ENCODE data around the gene MRNIP.
"Not testable (repeated sequence)": the region's sequence is repeated elsewhere in the genome, so short reads cannot be mapped to it uniquely, and the experiment has no call there.

MRNIP gene

DNA sequence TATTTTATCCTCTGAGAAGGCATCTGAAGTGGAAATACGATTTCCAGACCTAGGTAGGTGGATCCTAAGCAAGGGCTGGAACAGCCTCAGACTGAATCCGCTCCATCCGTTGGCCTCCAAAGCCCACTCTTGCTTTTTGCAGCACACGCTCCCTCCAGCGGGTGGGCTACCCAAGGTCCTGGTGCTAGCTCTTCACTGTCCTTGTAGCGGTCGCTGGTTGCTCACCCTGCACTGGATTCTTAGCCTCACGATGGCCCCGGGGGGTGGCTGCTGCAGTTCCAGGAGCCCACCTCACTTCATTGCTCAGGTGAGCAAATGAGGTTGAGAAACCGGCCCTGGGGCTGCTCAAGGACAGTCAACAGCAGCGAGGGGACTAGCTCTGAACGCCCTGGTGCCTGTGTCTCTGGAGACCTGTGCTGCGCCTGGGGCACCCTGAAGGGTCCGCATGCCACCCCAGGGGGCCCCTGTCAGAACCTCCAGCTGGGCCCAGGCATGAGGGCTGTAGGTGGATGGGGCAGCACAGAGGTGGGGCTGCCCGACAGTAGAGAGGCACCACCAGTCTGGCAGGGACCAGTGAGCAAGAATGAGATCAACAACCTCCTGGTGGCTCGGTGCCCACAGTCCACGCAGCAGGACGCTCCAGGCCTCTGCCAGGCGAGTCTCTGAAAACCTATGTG, 56.3 kb downstream of the MRNIP start:
- DNase-seq: no peak

DNA sequence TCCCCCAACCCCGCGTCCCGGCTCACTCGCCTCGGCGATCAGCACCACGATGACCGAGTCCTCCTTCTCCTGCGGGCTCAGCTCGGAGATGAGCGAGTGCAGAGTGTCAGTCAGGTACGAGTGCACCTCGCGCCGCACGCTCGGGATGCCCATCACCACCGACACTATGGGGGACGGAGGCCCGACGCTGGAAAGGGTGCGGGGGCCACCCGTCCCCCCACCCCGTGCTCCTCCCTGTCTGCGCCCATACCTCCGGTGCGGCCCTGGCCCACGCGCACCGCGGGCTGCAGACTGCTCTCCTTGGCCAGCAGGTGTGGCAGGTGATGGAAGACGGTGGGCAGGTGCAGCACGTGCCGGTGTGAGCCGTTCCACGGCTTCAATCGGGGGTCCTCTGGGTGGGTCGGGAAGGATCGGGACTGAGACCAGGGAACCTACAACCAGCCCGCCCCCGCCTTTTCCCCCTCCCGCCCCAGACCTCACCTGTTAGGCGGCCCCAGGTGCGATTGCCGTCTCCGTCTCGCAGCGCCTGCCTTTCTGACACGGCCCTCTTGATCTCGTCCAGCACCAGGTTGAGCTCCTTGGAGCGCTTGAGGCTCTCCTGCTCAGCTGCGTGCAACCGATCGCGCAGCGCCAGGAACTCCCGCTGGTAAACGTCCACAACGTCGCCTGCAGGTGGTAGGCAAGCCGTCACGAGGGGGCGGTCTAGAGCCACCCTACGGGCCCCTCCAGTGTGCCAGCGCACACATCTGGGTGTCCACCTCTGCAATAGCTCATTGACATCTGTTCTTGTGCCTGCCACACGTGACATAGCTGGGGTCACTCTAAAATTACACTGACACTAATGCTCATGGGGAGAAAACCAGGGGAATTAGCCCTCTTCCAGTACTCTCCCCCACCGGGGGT, 57.1 kb downstream of the MRNIP start:
- DNase-seq: peak; percentile 75

DNA sequence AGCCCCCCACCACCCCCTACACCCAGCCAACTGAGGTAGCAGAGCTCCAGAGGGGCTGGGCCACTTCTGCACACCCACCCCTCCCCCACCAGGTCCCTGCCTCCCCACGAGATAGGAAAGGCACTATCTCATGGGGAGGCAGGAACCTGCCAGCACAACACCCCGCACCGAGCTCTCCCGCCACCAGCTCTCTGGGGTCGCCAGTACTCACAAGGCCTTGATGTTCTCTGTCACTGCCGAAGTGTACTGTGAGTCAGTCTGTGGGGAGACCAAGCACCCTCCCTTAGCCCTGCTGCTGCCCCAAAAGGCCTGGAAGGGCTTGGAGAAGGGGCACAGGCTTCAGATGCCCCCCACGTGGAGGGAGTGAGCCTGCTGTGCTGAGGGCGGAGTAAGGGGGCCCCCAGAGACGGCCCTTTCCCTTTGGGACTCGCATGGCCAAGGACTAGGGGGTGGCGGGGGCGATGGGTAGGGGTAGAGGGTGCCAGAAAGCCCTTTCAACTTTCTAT, 57.9 kb downstream of the MRNIP start:
- DNase-seq: no peak

DNA sequence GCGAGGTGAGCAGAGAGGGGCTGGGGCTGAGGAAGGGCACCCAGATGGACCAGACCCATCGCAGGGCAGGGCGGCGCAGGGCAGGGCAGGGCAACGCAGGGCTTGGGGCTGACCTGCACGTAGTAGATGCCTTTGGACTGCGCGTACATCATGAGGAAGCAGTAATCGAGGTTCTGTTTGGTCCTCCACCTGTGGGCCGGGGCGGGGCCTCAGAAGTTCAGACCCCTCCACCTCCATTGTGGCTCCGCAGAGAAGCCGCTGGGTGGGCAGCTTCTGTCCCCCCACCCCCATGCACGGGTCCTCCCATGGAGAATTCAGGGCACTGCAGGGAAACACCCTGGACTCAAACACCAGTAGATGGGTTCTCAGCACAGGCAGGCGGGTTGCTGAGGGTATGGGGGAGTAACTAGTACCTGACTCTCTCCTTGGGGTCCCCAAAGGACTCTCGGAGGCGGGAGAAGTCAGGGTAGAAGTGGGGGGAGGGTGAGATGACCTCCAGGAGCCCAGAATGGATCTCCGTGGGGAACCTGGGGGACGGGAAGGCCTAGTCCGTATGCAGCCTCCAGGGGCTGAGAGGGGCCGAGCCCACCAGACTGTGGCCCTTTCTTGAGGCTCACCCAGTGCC, 58.4 kb downstream of the MRNIP start:
- no peak for DNase-seq

DNA sequence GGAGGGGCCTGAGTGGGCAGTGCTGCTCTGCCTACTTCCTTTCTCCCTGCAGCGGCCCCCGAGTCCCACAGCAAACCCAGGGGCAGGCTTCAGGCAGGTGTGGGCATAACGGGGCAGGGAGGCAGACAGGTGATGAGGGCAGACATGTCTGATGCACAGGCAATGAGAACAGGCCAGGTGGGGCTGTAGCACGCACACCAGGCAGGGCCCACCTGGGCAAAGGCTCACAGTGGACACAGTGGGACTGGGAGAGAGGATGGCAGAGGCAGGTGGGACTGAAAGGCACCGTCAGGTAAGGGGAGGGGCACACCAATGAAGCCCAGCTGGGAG, 59.0 kb downstream of the MRNIP start:
- DNase-seq: no peak

DNA sequence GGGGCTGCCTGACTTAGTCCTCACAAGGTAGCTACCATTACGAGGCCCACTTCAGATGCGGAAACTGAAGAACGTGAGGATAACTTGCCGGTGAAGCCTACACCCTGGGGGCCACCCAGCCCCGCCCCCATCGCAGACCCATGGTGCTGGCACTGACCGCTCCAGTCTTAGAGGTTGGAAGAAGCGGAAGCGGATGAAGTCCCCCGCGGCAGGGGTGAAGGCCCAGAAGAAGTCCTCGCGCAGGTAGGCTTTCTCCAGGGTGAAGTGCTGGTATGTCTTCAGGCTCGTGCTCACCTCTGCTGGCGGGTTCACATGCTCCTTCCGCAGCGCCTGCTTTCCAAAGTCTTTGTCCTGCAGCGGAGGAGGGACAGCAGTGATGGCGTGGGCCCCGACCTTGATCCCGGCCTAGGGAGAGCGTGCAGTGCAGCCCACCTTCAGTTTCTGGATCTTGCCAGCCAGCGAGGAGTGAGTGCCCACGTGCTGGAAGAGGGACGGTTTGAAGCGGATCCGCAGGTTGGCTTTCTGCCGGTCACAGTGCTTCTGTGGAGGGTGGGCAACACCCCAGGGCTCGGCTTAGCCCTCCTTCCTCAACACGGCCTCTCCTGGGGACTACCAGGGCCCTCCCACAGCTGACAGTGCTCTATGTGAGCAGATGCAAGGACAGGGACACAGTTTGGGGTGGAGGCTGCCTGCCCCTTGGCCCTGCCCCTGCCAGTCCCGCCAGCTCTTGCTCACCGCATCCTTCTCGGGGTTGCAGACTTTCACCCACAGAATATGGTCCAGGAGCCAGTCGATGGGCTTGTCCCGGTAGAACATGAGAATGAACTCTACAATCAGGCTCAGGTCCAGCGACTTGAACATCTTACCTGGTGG, 59.6 kb downstream of the MRNIP start:
- no peak for DNase-seq

DNA sequence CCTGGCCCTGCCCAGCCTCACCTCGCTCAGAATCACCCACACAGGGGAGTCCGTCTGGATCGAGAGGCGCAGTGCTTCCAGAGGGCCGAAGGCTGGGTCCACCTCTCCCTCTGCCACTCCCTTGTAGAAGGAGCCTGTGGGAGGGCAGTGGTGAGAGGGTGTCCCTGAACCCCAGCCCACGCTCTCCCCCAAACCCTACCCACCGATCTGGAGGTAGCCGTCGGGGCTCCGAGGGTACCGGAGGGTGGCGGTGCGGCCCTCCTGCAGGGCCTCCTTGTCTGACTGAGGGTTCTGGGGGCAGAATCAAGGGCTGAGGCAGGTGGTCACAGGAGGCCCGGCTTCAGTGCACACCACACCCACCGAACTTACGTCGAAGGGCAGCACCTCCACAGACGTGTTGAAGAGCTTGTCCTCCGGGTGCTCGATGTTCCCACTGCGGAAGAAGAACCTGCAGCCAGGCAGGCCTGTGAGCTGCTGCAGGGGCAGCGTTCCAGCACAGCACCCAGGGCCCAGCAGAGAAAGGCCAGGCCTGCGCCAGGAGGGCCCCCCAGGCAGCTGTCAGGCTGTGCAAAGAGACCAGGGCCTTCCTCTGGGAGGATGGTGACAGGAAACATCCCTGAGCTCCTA, 60.4 kb downstream of the MRNIP start:
- DNase-seq: no peak

DNA sequence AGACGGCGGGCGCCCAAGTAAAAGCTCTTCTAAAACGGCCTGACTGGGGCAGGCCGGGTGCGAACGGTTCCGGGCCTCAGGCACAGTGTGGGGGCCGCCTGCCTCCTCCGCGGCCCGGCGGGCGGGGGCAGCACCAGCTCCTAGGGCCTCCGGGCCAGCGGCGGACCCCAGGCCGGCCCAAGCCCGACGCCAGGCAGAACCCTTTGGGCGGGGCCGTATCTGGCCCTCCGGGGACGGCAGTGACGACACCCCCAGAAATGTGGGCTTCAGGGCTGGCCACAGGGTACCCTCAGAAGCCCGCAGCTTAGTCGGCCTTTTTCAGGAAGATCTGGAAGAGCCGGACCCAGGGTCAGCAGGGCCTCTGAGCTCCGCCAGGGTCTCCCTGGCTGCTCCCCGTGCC, 60.9 kb downstream of the MRNIP start:
- no peak for DNase-seq

DNA sequence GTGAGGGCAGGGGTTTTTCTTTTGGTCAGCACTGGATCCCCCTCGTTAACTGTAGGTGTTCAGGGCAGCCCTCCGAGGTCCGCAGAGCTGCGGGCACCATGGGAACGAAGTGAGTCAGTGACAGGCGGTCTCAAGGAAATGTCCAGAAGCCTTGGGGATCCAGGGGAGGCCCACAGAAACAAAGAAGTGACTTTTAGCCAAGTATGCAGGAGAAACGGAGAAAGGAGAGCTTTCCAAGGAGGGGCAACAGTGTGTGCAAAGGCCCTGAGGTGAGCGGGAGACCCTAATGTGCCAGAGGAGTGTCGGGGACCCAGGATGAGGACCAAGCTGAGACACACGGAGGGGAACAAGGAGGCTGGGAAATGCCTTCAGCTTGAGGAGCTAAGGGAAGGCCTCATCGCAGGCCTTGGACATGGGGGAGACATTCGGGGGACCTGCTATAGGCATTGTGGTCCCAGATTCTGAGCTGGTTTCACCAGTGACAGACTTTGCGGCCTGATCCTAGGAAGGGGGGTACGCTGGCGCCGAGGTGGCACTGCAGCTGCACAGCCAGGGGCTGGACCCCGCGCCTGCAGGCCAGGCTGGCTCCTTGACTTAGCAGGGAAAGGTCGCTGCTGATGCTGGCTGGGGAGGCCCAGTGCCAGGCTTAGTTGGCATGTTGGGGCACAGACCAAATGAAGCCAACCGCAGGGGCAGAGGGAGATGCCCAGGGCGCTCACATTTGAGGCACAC, 61.6 kb downstream of the MRNIP start:
- DNase-seq: no peak

DNA sequence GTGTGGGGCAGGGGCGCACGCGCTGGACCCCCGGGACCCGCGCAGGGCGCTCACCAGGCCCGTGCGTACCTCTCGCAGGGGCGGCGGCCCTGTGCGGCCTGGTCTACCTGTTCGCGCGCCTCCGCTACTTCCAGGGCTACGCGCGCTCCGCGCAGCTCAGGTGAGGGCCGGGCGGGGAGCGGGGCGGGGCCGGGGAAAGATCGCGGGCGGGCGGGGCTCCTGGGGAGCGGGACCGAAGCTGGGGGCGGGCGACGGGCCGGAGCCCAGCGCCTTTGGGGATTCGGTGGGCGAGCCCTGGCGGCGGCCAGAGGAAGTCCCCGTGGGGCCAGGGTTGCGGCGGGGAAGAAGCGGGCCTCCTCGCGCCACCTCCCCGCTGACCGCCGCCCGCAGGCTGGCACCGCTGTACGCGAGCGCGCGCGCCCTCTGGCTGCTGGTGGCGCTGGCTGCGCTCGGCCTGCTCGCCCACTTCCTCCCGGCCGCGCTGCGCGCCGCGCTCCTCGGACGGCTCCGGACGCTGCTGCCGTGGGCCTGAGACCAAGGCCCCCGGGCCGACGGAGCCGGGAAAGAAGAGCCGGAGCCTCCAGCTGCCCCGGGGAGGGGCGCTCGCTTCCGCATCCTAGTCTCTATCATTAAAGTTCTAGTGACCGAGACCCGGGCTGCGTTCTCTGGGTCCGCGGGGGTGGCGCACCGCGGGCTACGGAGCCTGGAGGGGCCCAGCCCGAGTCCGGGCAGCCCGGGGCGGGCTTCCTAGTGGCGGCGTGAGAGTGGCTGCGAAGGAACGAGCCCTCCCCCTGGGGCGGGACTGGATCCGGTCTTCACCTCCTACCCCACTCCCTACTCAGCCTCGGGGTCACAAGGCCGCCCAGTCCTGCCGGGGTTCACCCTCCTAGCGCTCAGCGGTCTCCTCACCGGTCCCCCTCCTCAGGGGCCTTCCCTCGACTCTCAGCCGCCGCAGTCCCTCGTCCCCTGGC, 62.5 kb downstream of the MRNIP start:
- peak; percentile 57 for DNase-seq

DNA sequence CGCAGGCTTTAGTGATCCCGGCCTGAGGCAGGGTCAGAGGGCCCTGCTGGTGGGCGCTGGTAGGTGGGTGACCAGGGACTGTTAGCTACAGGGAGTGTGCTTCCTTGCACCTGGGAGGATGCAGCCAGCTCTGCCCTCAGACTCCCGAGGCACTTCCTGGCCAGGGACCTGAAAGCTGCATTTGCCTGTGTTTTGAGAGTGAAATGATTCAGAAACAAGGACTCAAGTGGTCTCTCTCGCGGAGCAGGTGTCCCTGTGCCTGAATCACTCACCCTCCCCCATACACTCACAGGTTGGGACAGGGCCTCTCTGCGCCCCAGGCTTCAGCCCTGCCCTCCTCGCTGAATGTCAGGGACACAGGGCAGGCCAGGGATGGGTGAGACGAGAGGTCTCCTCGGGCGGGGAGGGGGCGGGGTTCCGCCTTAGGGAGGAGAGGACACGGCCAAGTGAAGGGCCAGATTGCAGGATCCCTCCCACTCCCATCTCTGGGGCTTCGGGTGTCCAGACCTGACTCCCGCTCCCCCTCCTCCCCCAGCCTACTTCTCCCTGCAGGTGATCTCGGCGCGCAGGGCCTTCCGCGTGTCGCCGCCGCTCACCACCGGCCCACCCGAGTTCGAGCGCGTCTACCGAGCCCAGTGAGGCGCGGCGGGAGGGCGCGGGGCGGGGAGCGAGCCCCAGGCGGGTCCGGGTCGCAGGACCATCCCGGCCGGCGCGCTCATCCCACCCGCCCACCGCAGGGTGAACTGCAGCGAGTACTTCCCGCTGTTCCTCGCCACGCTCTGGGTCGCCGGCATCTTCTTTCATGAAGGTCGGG, 63.4 kb downstream of the MRNIP start:
- no peak for DNase-seq

DNA sequence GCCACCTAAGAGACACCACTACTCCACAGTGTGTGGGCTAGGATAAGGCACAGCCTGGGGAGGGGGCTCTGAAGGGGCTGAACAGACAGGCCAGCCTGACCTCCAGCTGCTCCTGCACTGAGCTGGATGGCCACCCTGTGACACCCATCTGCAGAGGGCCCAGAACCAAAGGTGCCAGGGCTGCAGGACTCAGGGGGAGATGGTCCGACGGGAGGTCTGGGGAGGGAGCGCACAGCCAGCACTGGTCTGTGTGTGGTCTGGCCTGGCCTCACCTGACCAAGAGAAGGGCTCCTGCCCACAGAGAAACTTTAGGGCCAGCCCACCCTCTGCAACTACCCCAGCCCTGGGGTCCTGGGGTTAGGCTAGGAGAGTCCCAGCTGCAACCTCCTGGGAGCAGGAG, 64.0 kb downstream of the MRNIP start:
- no peak for DNase-seq

DNA sequence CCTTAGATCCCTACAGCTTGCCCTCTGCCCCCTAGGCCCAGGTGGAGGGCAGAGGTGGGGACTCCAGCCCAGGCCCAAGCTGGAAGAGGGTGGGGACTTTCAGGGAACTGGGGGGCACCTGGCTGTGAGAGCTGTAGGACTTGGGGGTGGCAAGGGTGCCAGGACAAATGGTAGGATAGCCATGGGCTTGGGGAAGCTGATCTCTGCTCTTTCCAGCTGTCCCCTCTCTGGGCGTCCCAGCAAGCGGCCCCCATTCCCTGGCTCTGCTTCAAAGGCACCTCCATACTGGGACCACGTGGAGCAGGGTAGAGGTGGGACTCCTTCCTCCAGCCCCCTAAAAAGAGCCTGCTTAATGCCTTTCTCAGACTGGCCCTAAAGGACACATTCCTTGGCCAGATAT, 64.4 kb downstream of the MRNIP start:
- no peak for DNase-seq

DNA sequence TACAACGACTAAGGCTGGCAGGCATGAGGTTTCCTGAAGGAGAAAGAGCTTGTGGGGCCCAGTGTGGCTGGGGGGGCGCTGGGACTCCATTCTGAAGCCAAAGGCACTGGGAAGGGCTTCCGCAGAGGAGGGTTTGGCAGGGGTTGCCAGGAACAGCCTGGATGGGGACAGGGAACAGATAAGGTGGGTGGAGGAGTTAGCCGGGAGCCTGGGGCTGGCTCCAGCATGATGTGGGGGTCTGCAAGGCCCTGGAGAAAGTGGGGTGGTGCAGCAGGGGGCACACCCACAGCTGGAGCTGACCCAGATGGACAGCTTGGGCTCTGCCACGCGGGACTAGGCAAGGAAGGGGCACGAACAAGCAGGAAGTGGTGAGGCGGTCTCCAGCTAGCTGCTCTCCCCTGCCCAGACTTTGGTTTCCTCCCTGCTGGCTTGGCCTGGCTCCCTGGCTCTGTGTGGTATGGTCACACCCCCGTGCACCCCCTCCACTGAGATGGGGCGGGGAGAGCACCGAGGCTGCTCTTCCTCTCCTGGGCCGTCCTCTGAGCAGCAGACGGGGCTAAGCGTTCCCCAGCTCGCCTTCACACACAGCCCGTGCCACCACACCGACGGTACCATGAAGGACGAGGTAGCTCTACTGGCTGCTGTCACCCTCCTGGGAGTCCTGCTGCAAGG, 65.0 kb downstream of the MRNIP start, which contains the start of gene LTC4S:
LTC4S (plus strand) TSS at position 519 of the 672 bp plus-strand sequence; CDS start at position 614, 95 bp downstream.
- peak; percentile 66 for DNase-seq

DNA sequence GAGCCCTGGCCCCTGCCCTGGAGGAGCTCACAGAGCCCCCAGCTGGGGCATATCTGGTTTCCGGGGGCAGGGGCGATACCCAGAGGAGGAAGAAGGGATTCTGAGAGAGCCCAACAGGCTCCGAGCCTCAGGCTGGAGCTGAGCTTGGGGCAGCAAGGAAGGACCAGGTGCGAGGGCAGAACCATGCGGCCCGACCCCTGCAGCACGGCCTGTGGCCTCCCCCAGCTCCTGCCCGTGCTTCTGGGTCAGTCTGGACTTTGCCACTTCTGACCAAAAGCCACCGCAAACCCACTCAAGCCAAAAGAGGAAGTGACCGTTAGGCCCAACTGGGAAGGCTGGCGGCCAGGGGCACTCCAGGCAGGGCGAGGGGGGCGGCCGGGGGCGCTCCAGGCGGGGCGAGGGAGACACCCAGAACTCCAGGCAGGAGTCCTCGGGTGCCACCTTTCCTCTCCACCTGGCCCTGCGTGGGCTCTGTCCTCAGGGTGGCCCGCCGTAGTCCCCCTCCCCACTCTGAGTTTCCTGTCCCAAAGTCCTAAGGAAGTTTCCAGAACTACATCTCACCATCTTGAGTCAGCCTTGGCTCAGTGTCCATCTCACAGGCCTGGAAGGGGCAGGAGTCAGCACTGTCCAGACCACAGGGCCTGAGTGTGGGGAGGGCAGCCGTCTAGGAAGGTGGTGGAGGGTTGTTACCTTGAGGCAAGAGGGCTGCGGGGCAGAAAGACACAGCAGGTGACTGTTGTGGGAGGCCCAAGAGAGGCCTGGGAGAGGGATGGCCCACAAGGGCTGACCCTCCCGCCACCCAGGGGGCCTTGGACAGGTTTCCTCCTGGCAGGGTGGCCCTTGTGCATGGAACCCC, 65.8 kb downstream of the MRNIP start:
- DNase-seq: no peak

DNA sequence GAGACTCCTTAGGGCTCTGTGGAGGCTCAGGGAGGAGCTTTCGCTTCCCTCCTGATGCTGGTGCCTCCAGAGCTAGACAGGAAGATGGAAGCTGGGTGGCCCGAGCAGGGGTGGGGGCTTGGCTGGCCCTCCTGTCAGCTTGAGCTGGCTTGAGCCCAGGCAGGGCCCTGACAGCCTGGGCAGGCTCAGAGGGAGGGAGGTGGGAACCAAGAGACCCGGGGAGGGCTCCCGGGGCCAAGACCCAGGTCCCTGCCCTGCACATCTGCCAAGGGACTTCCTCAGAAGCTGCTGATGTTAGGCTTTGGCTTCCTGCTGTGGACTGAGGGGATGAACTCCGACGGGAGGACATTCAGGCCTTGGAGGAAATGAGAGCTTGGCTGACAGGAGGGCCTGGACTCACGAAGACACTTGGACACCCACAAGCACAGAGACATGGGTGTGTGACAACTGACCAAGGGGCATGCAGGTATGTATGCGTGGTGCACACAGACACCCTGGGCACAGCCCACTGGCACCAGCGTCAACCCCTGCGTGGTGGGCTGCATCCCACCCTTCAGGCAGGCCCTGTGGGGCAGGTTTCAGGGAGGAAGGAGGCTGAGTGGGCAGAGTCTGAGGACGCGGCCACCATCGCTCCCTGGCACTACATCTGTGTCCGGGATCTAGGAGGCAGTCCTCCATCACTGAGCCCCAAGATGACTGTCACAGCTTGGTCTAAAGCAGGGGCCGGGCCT, 66.6 kb downstream of the MRNIP start:
- DNase-seq: no peak

DNA sequence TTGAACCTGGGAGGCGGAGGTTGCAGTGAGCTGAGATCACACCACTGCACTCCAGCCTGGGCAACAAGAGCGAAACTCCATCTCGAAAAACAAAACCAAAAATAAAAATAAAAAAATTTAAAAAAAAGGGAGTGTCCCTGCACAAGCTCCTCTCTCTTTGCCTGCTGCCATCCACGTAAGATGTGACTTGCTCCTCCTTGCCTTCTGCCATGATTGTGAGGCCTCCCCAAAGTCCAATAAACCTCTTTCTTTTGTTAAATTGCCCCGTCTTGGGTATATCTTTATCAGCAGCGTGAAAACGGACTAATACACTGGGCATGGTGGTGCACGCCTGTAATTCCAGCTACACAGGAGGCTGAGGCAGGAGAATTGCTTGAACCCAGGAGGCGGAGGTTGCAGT, 69.3 kb downstream of the MRNIP start:
- not testable (repeated sequence) for DNase-seq
